GM23248 (cell line): Measurements from ENCODE around the gene NAV2. TPM values are rescaled to one million over a fixed set of nuclear protein-coding genes. Genes with fewer than 3 reads are reported as not detected.

ENCODE experiments used
- DNase-seq: peaks from one replicate; pipeline ENCODE4 v3.0.0-alpha.2; 2015
- H2AFZ ChIP-seq: fragments of 200-600 bp; sonication (generic); 2 replicates; pipeline ENCODE4 v1.6.1; 2016; ENCODE audit warnings: antibody characterized with exemption
- H3F3A ChIP-seq: fragments of 200-600 bp; sonication (generic); 2 replicates; pipeline ENCODE4 v1.6.1; 2016; ENCODE audit warnings: mild to moderate bottlenecking, antibody characterized with exemption, mixed run types; ENCODE audit not compliant: insufficient read depth
- H3K27ac ChIP-seq: fragments of 200-600 bp; sonication (generic); 2 replicates; pipeline ENCODE4 v1.5.1; 2016; ENCODE audit warnings: mild to moderate bottlenecking
- H3K27me3 ChIP-seq: fragments of 200-600 bp; sonication (generic); replicated peaks from 2 replicates; pipeline ENCODE4 v1.6.1; 2016; ENCODE audit warnings: mild to moderate bottlenecking; ENCODE audit not compliant: insufficient read depth
- H3K36me3 ChIP-seq: fragments of 200-600 bp; sonication (generic); 2 replicates; pipeline ENCODE4 v1.6.1; 2016; ENCODE audit warnings: low read depth, mild to moderate bottlenecking
- H3K4me1 ChIP-seq: fragments of 200-600 bp; sonication (generic); 2 replicates; pipeline ENCODE4 v1.6.1; 2016; ENCODE audit warnings: mild to moderate bottlenecking; ENCODE audit not compliant: insufficient read depth
- H3K4me2 ChIP-seq: fragments of 200-600 bp; sonication (generic); one replicate; pipeline ENCODE4 v1.6.1; 2016; ENCODE audit warnings: mild to moderate bottlenecking; ENCODE audit not compliant: unreplicated experiment
- H3K4me3 ChIP-seq: fragments of 200-600 bp; sonication (generic); 2 replicates; pipeline ENCODE4 v1.5.1; 2016; ENCODE audit warnings: mild to moderate bottlenecking
- H3K79me2 ChIP-seq: fragments of 200-600 bp; sonication (generic); 2 replicates; pipeline ENCODE4 v1.6.1; 2016; ENCODE audit warnings: mild to moderate bottlenecking; ENCODE audit not compliant: insufficient read depth
- H3K9ac ChIP-seq: fragments of 200-600 bp; sonication (generic); 2 replicates; pipeline ENCODE4 v1.6.1; 2016; ENCODE audit warnings: mild to moderate bottlenecking
- H3K9me2 ChIP-seq: fragments of 200-600 bp; sonication (generic); 2 replicates; pipeline ENCODE4 v1.6.1; 2016; ENCODE audit warnings: mixed run types, mild to moderate bottlenecking, moderate library complexity; ENCODE audit not compliant: insufficient read depth
- H3K9me3 ChIP-seq: fragments of 200-600 bp; sonication (generic); one replicate; pipeline ENCODE4 v1.6.1; 2017; ENCODE audit warnings: low read depth
- H4K20me1 ChIP-seq: fragments of 200-600 bp; sonication (generic); 2 replicates; pipeline ENCODE4 v1.6.0; 2016; ENCODE audit not compliant: insufficient read depth
- EZH2 ChIP-seq: fragments of 200-600 bp; sonication (generic); IDR thresholded peaks from 2 replicates; pipeline ENCODE4 v1.6.1; 2018; ENCODE audit warnings: antibody characterized with exemption, mild to moderate bottlenecking; ENCODE audit not compliant: insufficient read depth, poor library complexity, severe bottlenecking
- EZH2phosphoT487 ChIP-seq: fragments of 200-600 bp; sonication (generic); IDR thresholded peaks from 2 replicates; pipeline ENCODE4 v1.6.1; 2018; ENCODE audit warnings: antibody characterized with exemption, moderate library complexity, mild to moderate bottlenecking, low read depth; ENCODE audit not compliant: insufficient read depth
- WGBS, 2 experiments: methylation state at CpG; one replicate each; pipeline ENCODE4 v1.1.6; 2015 to 2017; ENCODE audit warnings: low lambda C conversion rate in 2 of 2, low coverage in 1 of 2; ENCODE audit errors: missing lambda C conversion rate in 2 of 2; 5-methylcytosine and 5-hydroxymethylcytosine counted together
- in situ Hi-C: fragments of 300-500 bp; cut with MboI; formaldehyde crosslinking; loops from 2 replicates; pipeline ENCODE4 v1.15.0; 2020
- polyA plus RNA-seq: library from polyadenylated mRNA; unstranded; fragments of >200 nt; fragmentation: Nextera tagmentation; extraction: Ambion mirVana; gene quantifications from 2 replicates; pipeline ENCODE4 v1.2.1, GENCODE V29; 2016
- total RNA-seq: library from RNA; depleted of rRNA; stranded (reverse); fragments of >200 nt; shearing (Covaris generic); gene quantifications from 2 replicates; pipeline ENCODE4 v1.2.3, GENCODE V29; 2014

Gene NAV2
- total and polyA plus RNA-seq, 2 experiments from 2014 or later = 5.7 to 11.9 TPM

- WGBS, 2 experiments = 85 to 90% methylated on average over 3 of the region's 3 CpGs
- Histone ChIP-seq H3K9ac (no peak overlapping the region), H2AFZ (no peak overlapping the region), H3F3A (peaks cover 51% of the 10 kb centered on the region), H3K9me2 (no peaks in the 10 kb centered on the region), H3K79me2 (no peaks in the 10 kb centered on the region), H3K4me3 (no peak overlapping the region), H4K20me1 (no peaks in the 10 kb centered on the region), H3K27me3 (no peaks in the 10 kb centered on the region), H3K27ac (no peak overlapping the region), H3K4me1 (peaks cover 50% of the 10 kb centered on the region), H3K9me3 (no peaks in the 10 kb centered on the region), H3K4me2 (no peak overlapping the region), H3K36me3 (no peaks in the 10 kb centered on the region)
- TF ChIP-seq EZH2phosphoT487 = no peak
- TF ChIP-seq EZH2 = no peak
- in situ Hi-C loops = no loop called here
- no peak for DNase-seq
These were observed 45.7 kb upstream of the NAV2 start for GRCh38 chr11:19666951-19667350.

- in situ Hi-C loops = no loop called here
- Histone ChIP-seq H3K9ac (no peak overlapping the region), H3K27me3 (no peaks in the 10 kb centered on the region), H3K4me3 (no peak overlapping the region), H3F3A (peaks cover 47% of the 10 kb centered on the region), H2AFZ (no peak overlapping the region), H4K20me1 (no peaks in the 10 kb centered on the region), H3K4me1 (peaks cover 58% of the 10 kb centered on the region), H3K79me2 (no peaks in the 10 kb centered on the region), H3K4me2 (no peak overlapping the region), H3K9me2 (no peaks in the 10 kb centered on the region), H3K27ac (no peak overlapping the region), H3K36me3 (no peaks in the 10 kb centered on the region), H3K9me3 (no peaks in the 10 kb centered on the region)
- WGBS, 2 experiments = 93 to 100% methylated on average over 1 of the region's 1 CpG
- no peak for DNase-seq
- no peak for TF ChIP-seq EZH2phosphoT487
- TF ChIP-seq EZH2 = no peak
These were observed 43.1 kb upstream of the NAV2 start for GRCh38 chr11:19669511-19669910.

DNA sequence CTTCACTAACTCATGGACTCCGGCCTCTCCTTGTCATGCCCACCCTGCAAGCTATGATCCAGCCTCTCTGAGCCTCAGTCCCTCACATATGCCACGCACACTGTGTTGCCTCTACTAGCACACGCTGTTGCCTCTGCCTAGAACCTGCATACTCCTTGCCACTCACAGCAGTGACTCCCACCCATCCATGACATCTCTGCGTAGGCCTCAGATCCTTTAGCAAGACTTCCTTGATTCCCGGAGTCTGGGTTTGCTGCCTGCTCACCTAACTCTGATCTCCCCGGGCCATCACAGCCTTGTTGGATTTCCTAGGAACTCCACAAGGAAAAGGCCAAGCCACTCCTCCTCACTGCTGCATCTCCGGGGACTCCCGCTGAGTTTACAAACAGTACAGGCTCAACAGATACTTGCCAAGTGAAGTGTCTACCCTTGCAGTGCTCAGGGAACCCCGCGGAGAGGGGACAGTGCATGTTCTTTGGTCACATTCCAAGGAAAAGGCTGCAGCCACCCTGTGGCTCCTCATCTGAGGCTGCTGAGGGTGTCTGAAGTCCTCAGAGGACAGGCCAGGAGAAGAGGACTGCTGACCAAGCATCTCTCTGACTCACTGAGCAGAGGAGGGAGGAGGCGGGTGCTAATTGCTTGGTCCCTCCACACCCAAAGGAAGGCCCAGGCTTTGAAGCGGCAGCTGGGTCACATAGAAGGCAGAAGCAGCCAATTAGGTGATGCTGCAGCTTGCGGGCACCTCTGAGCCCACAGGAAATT, 42.4 kb upstream of the NAV2 start:
- Histone ChIP-seq H3K4me2 (peak overlapping the region; percentile 49), H3K4me3 (no peak overlapping the region), H3K27ac (peak overlapping the region; percentile 65), H3K4me1 (peaks cover 51% of the 10 kb centered on the region), H3K36me3 (no peaks in the 10 kb centered on the region), H3K9me3 (no peaks in the 10 kb centered on the region), H3K9ac (peak overlapping the region; percentile 45), H3F3A (peaks cover 42% of the 10 kb centered on the region), H3K27me3 (no peaks in the 10 kb centered on the region), H3K79me2 (no peaks in the 10 kb centered on the region), H3K9me2 (no peaks in the 10 kb centered on the region), H4K20me1 (no peaks in the 10 kb centered on the region), H2AFZ (peak overlapping the region; percentile 67)
- TF ChIP-seq EZH2phosphoT487 = no peak
- TF ChIP-seq EZH2 = no peak
- 35% methylated on average over 13 of the region's 13 CpGs for WGBS, 2 experiments
- in situ Hi-C loops = no loop called here
- peak; percentile 89 for DNase-seq

- no peaks in the 10 kb centered on the region for H3K79me2 ChIP-seq
- H3K4me3 ChIP-seq = no peak overlapping the region
- no peak for TF ChIP-seq EZH2phosphoT487
- no peaks in the 10 kb centered on the region for H3K27me3 ChIP-seq
- H2AFZ ChIP-seq = no peak overlapping the region
- 95 to 100% methylated on average over 2 of the region's 2 CpGs for WGBS, 2 experiments
- no peak overlapping the region for H3K9ac ChIP-seq
- H3K4me1 ChIP-seq = peaks cover 35% of the 10 kb centered on the region
- H3K36me3 ChIP-seq = no peaks in the 10 kb centered on the region
- no peak overlapping the region for H3K27ac ChIP-seq
- no peaks in the 10 kb centered on the region for H4K20me1 ChIP-seq
- no peak for DNase-seq
- peaks cover 30% of the 10 kb centered on the region for H3F3A ChIP-seq
- no peak overlapping the region for H3K4me2 ChIP-seq
- in situ Hi-C loops = no loop called here
- no peaks in the 10 kb centered on the region for H3K9me3 ChIP-seq
- H3K9me2 ChIP-seq = no peaks in the 10 kb centered on the region
These were observed 39.9 kb upstream of the NAV2 start for GRCh38 chr11:19672586-19673206.
